H1 (cell line): ENCODE data around the gene KLRC2. TPM values are rescaled to one million over a fixed set of nuclear protein-coding genes. Genes with fewer than 3 reads are reported as not detected.
"Not testable (repeated sequence)": the region's sequence is repeated elsewhere in the genome, so short reads cannot be mapped to it uniquely, and the experiment has no call there.

Experiments used
- CTCF ChIA-PET: fragments of 300-600 bp; sonication (Branson Sonifier 250); formaldehyde crosslinking; loops from one replicate; lab custom pipeline; 2021; ENCODE audit not compliant: partially characterized antibody; lab: Charles Lee
- POLR2A ChIA-PET: fragments of 300-600 bp; sonication (Branson Sonifier 250); formaldehyde crosslinking; loops from one replicate; lab custom pipeline; 2021; ENCODE audit warnings: inconsistent platforms; ENCODE audit not compliant: partially characterized antibody; lab: Charles Lee
- DNase-seq, 2 experiments: peaks; one replicate each; pipeline versions ENCODE4 v3.0.0 to v3.0.0-alpha.2; 2010 to 2022; ENCODE audit warnings: low spot score in 2 of 2, low read depth in 1 of 2, mixed read lengths in 1 of 2
- FAIRE-seq: peaks from 2 replicates; lab custom pipeline; 2011; peaks lifted over from hg19 to GRCh38; lab: Jason Lieb, UNC
- H2AFZ ChIP-seq: 2 replicates; pipeline ENCODE4 v1.8.1; 2012; ENCODE audit warnings: low read length, inconsistent platforms
- H2AK5ac ChIP-seq: 2 replicates; pipeline ENCODE4 v1.6.1; 2013; ENCODE audit warnings: low read depth, low read length
- H2BK120ac ChIP-seq: replicated peaks from 2 replicates; pipeline ENCODE3; 2013; ENCODE audit warnings: low read depth, low read length, inconsistent platforms
- H2BK12ac ChIP-seq: 2 replicates; pipeline ENCODE4 v1.6.1; 2013; ENCODE audit warnings: low read depth, low read length
- H2BK15ac ChIP-seq: 2 replicates; pipeline ENCODE4 v1.6.1; 2013; ENCODE audit warnings: low read length
- H2BK20ac ChIP-seq: 2 replicates; pipeline ENCODE4 v1.6.1; 2013; ENCODE audit warnings: low read length
- H2BK5ac ChIP-seq: 2 replicates; pipeline ENCODE4 v1.6.1; 2013; ENCODE audit warnings: low read depth, low read length
- H3K14ac ChIP-seq: 2 replicates; pipeline ENCODE4 v1.6.1; 2013; ENCODE audit warnings: inconsistent platforms; ENCODE audit not compliant: insufficient read length
- H3K18ac ChIP-seq: 2 replicates; pipeline ENCODE4 v1.6.1; 2013; ENCODE audit warnings: low read length; ENCODE audit errors: extremely low read depth
- H3K23ac ChIP-seq: 2 replicates; pipeline ENCODE4 v1.6.1; 2013; ENCODE audit warnings: inconsistent platforms; ENCODE audit not compliant: insufficient read length
- H3K23me2 ChIP-seq: 2 replicates; pipeline ENCODE4 v1.6.1; 2013; ENCODE audit warnings: low read depth, low read length
- H3K27ac ChIP-seq: 2 replicates; pipeline ENCODE4 v1.6.1; 2011; ENCODE audit warnings: low read depth, low read length, inconsistent platforms
- H3K27me3 ChIP-seq, 4 experiments: replicated peaks in 1 of 4; 1 replicate in 1 of 4; 2 replicates in 3 of 4; pipeline versions ENCODE4 v1.6.1 to v1.8.1; 2011 to 2013; ENCODE audit warnings: low read length in 3 of 4, mild to moderate bottlenecking in 3 of 4, inconsistent platforms in 2 of 4, mixed read lengths in 2 of 4, moderate library complexity in 1 of 4; ENCODE audit not compliant: control insufficient read depth in 3 of 4, insufficient read depth in 3 of 4; ENCODE audit errors: extremely low read depth in 1 of 4
- H3K36me3 ChIP-seq, 4 experiments: 2 replicates each; pipeline versions ENCODE4 v1.6.1 to v1.8.1; 2011 to 2013; ENCODE audit warnings: mild to moderate bottlenecking in 4 of 4, low read length in 3 of 4, moderate library complexity in 2 of 4, control low read depth in 1 of 4, inconsistent platforms in 1 of 4; ENCODE audit not compliant: insufficient read depth in 4 of 4, control insufficient read depth in 2 of 4
- H3K4ac ChIP-seq: replicated peaks from 2 replicates; pipeline ENCODE3; 2013; ENCODE audit warnings: low read length, low read depth, mixed read lengths, inconsistent platforms; ENCODE audit not compliant: insufficient read length
- H3K4me1 ChIP-seq, 4 experiments: replicated peaks in 1 of 4; 1 replicate in 1 of 4; 2 replicates in 3 of 4; pipeline versions ENCODE4 v1.6.1 to v1.8.1; 2011 to 2013; ENCODE audit warnings: low read length in 3 of 4, inconsistent platforms in 2 of 4, mixed read lengths in 1 of 4; ENCODE audit not compliant: insufficient read depth in 4 of 4, control insufficient read depth in 3 of 4
- H3K4me2 ChIP-seq, 2 experiments: 2 replicates each; pipeline versions ENCODE4 v1.6.1 to v1.8.1; 2011 to 2013; ENCODE audit warnings: low read depth in 2 of 2, low read length in 2 of 2, control low read depth in 1 of 2, inconsistent platforms in 1 of 2, mild to moderate bottlenecking in 1 of 2; ENCODE audit not compliant: insufficient read depth in 1 of 2
- H3K4me3 ChIP-seq, 4 experiments: fragments of 200-600, 300-600 bp in 1 of 4; sonication (generic), shearing (Covaris generic), sonication (Bioruptor Twin) in 1 of 4; 2 replicates each; pipeline versions ENCODE4 v1.5.1 to v1.8.1; 2011 to 2016; ENCODE audit warnings: low read length in 4 of 4, low read depth in 3 of 4, control low read depth in 2 of 4, inconsistent platforms in 2 of 4, mild to moderate bottlenecking in 2 of 4, mixed read lengths in 1 of 4, moderate library complexity in 1 of 4; ENCODE audit not compliant: insufficient read depth in 2 of 4; ENCODE audit errors: extremely low read depth in 1 of 4
- H3K56ac ChIP-seq: replicated peaks from 2 replicates; pipeline ENCODE3; 2013; ENCODE audit warnings: low read depth, mild to moderate bottlenecking, mixed read lengths, low read length, inconsistent platforms; ENCODE audit not compliant: insufficient read length
- H3K79me1 ChIP-seq: 2 replicates; pipeline ENCODE4 v1.6.1; 2013; ENCODE audit warnings: low read depth, low read length, control low read depth
- H3K79me2 ChIP-seq, 2 experiments: 2 replicates each; pipeline versions ENCODE4 v1.6.1 to v1.8.1; 2012 to 2013; ENCODE audit warnings: low read length in 2 of 2, mild to moderate bottlenecking in 2 of 2, inconsistent platforms in 1 of 2; ENCODE audit not compliant: insufficient read depth in 2 of 2, control insufficient read depth in 1 of 2
- H3K9ac ChIP-seq, 4 experiments: replicated peaks in 1 of 4; 1 replicate in 1 of 4; 2 replicates in 3 of 4; pipeline versions ENCODE4 v1.6.1 to v1.8.1; 2011 to 2013; ENCODE audit warnings: low read depth in 3 of 4, low read length in 3 of 4, control low read depth in 2 of 4, mild to moderate bottlenecking in 2 of 4, moderate library complexity in 2 of 4, inconsistent platforms in 1 of 4; ENCODE audit errors: extremely low read depth in 1 of 4
- H3K9me3 ChIP-seq, 2 experiments: 2 replicates each; pipeline versions ENCODE4 v1.6.1 to v1.8.1; 2012 to 2013; ENCODE audit warnings: mild to moderate bottlenecking in 2 of 2, moderate library complexity in 2 of 2, control low read depth in 1 of 2, inconsistent platforms in 1 of 2, low read depth in 1 of 2, low read length in 1 of 2, mixed read lengths in 1 of 2; ENCODE audit not compliant: insufficient read depth in 2 of 2
- H4K20me1 ChIP-seq, 2 experiments: replicated peaks in 1 of 2; 2 replicates each; pipeline versions ENCODE3 to v1.8.1; 2011 to 2013; ENCODE audit warnings: inconsistent platforms in 2 of 2, low read length in 2 of 2, mild to moderate bottlenecking in 1 of 2; ENCODE audit not compliant: insufficient read depth in 2 of 2, control insufficient read depth in 1 of 2
- H4K5ac ChIP-seq: 2 replicates; pipeline ENCODE4 v1.6.1; 2013; ENCODE audit warnings: low read length, low read depth, mixed read lengths, inconsistent platforms; ENCODE audit not compliant: insufficient read length
- H4K8ac ChIP-seq: 2 replicates; pipeline ENCODE4 v1.8.0; 2013; ENCODE audit warnings: mild to moderate bottlenecking, moderate library complexity, low read length, inconsistent platforms; ENCODE audit not compliant: insufficient read depth; ENCODE audit errors: extremely low read depth
- H4K91ac ChIP-seq: replicated peaks from 2 replicates; pipeline ENCODE3; 2013; ENCODE audit warnings: low read length, mixed read lengths, inconsistent platforms; ENCODE audit not compliant: insufficient read length
- WGBS, 2 experiments: shearing (Covaris generic) in 1 of 2; methylation state at CpG; one replicate each; pipeline versions ENCODE4 v1.1.6 to v1.1.7; 2013 to 2015; ENCODE audit warnings: low lambda C conversion rate in 2 of 2, mixed read lengths in 2 of 2, inconsistent platforms in 1 of 2, low coverage in 1 of 2, missing lambda C conversion rate in 1 of 2; ENCODE audit not compliant: insufficient replicate concordance in 2 of 2, insufficient coverage in 1 of 2, insufficient read length in 1 of 2; ENCODE audit errors: extremely low coverage in 1 of 2, missing lambda C conversion rate in 1 of 2; 5-methylcytosine and 5-hydroxymethylcytosine counted together
- polyA plus RNA-seq, 7 experiments: library from polyadenylated mRNA; depleted of rRNA in 3 of 7; stranded (reverse) in 5 of 7; unstranded in 2 of 7; fragments of >200 nt in 5 of 7; fragments of 200-250 nt in 2 of 7; gene quantifications; 1 replicate in 5 of 7; 2 replicates in 1 of 7; 4 replicates in 1 of 7; pipeline versions ENCODE4 v1.2.1 to v1.2.3, GENCODE V29; 2011 to 2013; ENCODE audit warnings: missing spikeins in 2 of 7, mixed read lengths in 2 of 7
- total RNA-seq: library from RNA; stranded (reverse); fragmentation: NEBNext Ultra II Directional; extraction: Animal tissue kit (Norgen Biotek cat#: 25700); gene quantifications from 2 replicates; pipeline ENCODE4 v1.2.1, GENCODE V29; 2021

Gene KLRC2
- total and polyA plus RNA-seq, 2 of the 8 experiments (the other 6 are each of a cell fraction or from before 2014, with no cell fraction given) = not detected

DNA sequence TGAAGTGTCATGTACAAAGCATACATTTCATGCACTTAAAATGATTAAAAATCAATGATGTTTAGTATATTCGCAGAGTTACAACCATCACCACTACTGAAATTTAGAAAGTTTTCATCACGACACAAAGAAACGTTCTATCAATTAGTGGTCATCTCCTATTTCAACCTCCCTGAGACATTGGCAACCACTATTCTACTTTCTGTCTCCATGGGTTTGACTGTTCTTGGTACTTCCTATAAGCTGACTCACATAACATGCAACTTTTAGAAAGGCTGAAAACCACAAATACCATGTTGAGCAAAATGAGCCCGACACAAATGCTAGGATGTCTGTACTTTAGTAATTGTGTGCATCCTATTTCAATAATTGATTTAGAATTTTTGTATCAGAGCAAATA, 5.2 kb downstream of the KLRC2 start:
- DNase-seq, H2BK20ac ChIP-seq, H4K8ac ChIP-seq, H3K23me2 ChIP-seq, H3K23ac ChIP-seq, H4K91ac ChIP-seq, H2BK12ac ChIP-seq, H2AK5ac ChIP-seq, H2BK120ac ChIP-seq, H4K5ac ChIP-seq, H3K18ac ChIP-seq, H3K79me1 ChIP-seq, H2BK5ac ChIP-seq, H3K4ac ChIP-seq, H3K56ac ChIP-seq, CTCF ChIA-PET, H3K4me2 ChIP-seq, H3K27ac ChIP-seq, H2BK15ac ChIP-seq, H3K4me3 ChIP-seq, H2AFZ ChIP-seq, POLR2A ChIA-PET, H3K9me3 ChIP-seq, H3K14ac ChIP-seq, H3K4me1 ChIP-seq, H3K27me3 ChIP-seq, H4K20me1 ChIP-seq, H3K79me2 ChIP-seq, H3K9ac ChIP-seq, H3K36me3 ChIP-seq: not testable (repeated sequence)
- 77% methylated on average over 4 of the region's 4 CpGs; no CpG with 5 or more reads in 1 of the 2 experiments for WGBS, 2 experiments
- FAIRE-seq = peak; percentile 55

GRCh38 chr12:10425938-10426337, 9.9 kb downstream of the KLRC2 start:
- H2AK5ac ChIP-seq, H2BK12ac ChIP-seq, H4K91ac ChIP-seq, H3K27me3 ChIP-seq, H2BK20ac ChIP-seq, H3K23me2 ChIP-seq, H3K14ac ChIP-seq, DNase-seq, H4K8ac ChIP-seq, CTCF ChIA-PET, H3K9me3 ChIP-seq, H2AFZ ChIP-seq, H3K4me3 ChIP-seq, H2BK120ac ChIP-seq, H3K79me2 ChIP-seq, H2BK15ac ChIP-seq, H4K20me1 ChIP-seq, H3K36me3 ChIP-seq, H3K79me1 ChIP-seq, H3K9ac ChIP-seq, H2BK5ac ChIP-seq, FAIRE-seq, H3K4ac ChIP-seq, H3K23ac ChIP-seq, H3K18ac ChIP-seq, POLR2A ChIA-PET, H4K5ac ChIP-seq, H3K4me2 ChIP-seq, H3K4me1 ChIP-seq, H3K56ac ChIP-seq, H3K27ac ChIP-seq: not testable (repeated sequence)
- WGBS, 2 experiments = 81% methylated on average over 5 of the region's 8 CpGs; no CpG with 5 or more reads in 1 of the 2 experiments
